CD4-positive, alpha-beta memory T cell (primary cell): Measurements from ENCODE around the gene SMAD6. TPM values are rescaled to one million over a fixed set of nuclear protein-coding genes. Genes with fewer than 3 reads are reported as not detected.

Source experiments
- CTCF ChIA-PET: fragments of 350-600 bp; sonication (Branson Sonifier 250); formaldehyde crosslinking; loops from one replicate; lab custom pipeline; 2021; ENCODE audit warnings: inconsistent platforms; ENCODE audit not compliant: partially characterized antibody; lab: Charles Lee
- POLR2A ChIA-PET: fragments of 350-600 bp; sonication (Branson Sonifier 250); formaldehyde crosslinking; loops from one replicate; lab custom pipeline; 2021; ENCODE audit not compliant: partially characterized antibody; lab: Charles Lee
- DNase-seq, 5 donors: peaks; one replicate each; pipeline versions ENCODE4 v3.0.0 to v3.0.0-alpha.2; 2020 to 2022; ENCODE audit warnings: mixed read lengths in 1 of 5
- H3K27ac ChIP-seq: one replicate; pipeline ENCODE4 v1.7.0; 2013; ENCODE audit warnings: low read depth, low read length
- H3K27me3 ChIP-seq: 2 replicates; pipeline ENCODE4 v1.7.0; 2013; ENCODE audit warnings: mild to moderate bottlenecking, low read length, moderate library complexity; ENCODE audit not compliant: insufficient read depth
- H3K36me3 ChIP-seq: 2 replicates; pipeline ENCODE4 v1.7.0; 2013; ENCODE audit warnings: mild to moderate bottlenecking, low read length, moderate library complexity; ENCODE audit not compliant: insufficient read depth
- H3K4me1 ChIP-seq: 2 replicates; pipeline ENCODE4 v1.7.0; 2013; ENCODE audit warnings: mild to moderate bottlenecking, low read length, moderate library complexity; ENCODE audit not compliant: insufficient read depth
- H3K4me3 ChIP-seq, 2 donors: one replicate each; pipeline ENCODE4 v1.7.0; 2013; ENCODE audit warnings: low read length in 2 of 2, mild to moderate bottlenecking in 1 of 2
- H3K9me3 ChIP-seq, 2 donors: one replicate each; pipeline ENCODE4 v1.7.0; 2013; ENCODE audit warnings: low read length in 2 of 2, control low read depth in 1 of 2; ENCODE audit not compliant: control insufficient read depth in 1 of 2
- H3K27ac Mint-ChIP-seq, 7 donors: one replicate each; pipeline ENCODE4 v1.8.0; 2020 to 2021; ENCODE audit warnings: mixed read lengths in 7 of 7, mild to moderate bottlenecking in 6 of 7, inconsistent platforms in 3 of 7, moderate library complexity in 3 of 7
- H3K27me3 Mint-ChIP-seq, 2 donors: one replicate each; pipeline ENCODE4 v1.8.0; 2020 to 2021; ENCODE audit warnings: mixed read lengths in 2 of 2
- H3K36me3 Mint-ChIP-seq, 2 donors: one replicate each; pipeline ENCODE4 v1.8.0; 2020 to 2021; ENCODE audit warnings: mixed read lengths in 2 of 2, inconsistent platforms in 1 of 2, mild to moderate bottlenecking in 1 of 2
- H3K4me1 Mint-ChIP-seq, 4 donors: one replicate each; pipeline ENCODE4 v1.8.0; 2020 to 2021; ENCODE audit warnings: mixed read lengths in 4 of 4, mild to moderate bottlenecking in 1 of 4
- H3K4me3 Mint-ChIP-seq, 8 donors: one replicate each; pipeline ENCODE4 v1.8.0; 2020 to 2021; ENCODE audit warnings: mixed read lengths in 8 of 8, mild to moderate bottlenecking in 7 of 8, moderate library complexity in 6 of 8, inconsistent platforms in 3 of 8
- H3K9me3 Mint-ChIP-seq, 8 donors: one replicate each; pipeline ENCODE4 v1.8.0; 2020 to 2021; ENCODE audit warnings: mixed read lengths in 8 of 8, mild to moderate bottlenecking in 5 of 8, inconsistent platforms in 3 of 8, moderate library complexity in 1 of 8
- intact Hi-C: fragments of 100-400 bp; cut with micrococcal nuclease; formaldehyde crosslinking; loops from one replicate; pipeline ENCODE4 v1.15.1; 2023
- polyA plus RNA-seq, 2 donors: library from polyadenylated mRNA; unstranded; fragments of 300-500 nt; fragmentation: Illumina TruSeq; gene quantifications; one replicate each; pipeline ENCODE4 v1.2.3, GENCODE V29; 2021
- total RNA-seq, 2 experiments: library from RNA; stranded (reverse); gene quantifications; one replicate each; pipeline ENCODE4 v1.2.3, GENCODE V29; 2021

The SMAD6 gene
- total and polyA plus RNA-seq, 4 experiments from 2014 or later, result 0.09 to 0.11 TPM; not detected in 2

DNA sequence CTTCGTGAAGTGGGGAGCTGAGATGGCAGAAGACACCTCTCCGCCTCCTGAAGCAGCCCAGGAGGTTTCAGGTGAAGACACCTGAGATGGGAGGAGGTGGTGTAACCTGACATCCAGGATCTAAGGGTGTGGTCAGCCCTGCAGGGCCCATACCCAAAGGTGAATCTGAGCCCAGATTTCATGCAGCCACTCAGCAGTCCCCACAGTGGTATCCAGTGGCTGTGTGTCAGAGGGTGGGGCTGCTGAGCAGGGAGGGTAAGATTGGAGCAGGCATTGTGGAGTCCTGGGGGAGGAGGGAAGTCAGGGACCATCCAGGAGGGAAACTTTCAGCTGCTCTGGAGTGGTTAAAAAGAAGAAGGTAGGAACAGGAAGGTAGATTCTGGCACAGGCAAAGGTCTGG is 46.0 kb upstream of the SMAD6 start:
- peak overlapping the region in 1 of 8 donors; percentile 62 for H3K4me3 Mint-ChIP-seq
- POLR2A ChIA-PET, result no interaction called here
- no peak overlapping the region for H3K27ac ChIP-seq

GRCh38 chr15:66657185-66658020 is 44.6 kb upstream of the SMAD6 start:
- no peaks in the 10 kb centered on the region for H3K9me3 ChIP-seq
- no peaks in the 10 kb centered on the region for H3K4me1 ChIP-seq
- no peak overlapping the region for H3K27ac ChIP-seq
- no peak for DNase-seq
- peaks cover 3 to 10% (median 4%) of the 10 kb centered on the region in 4 donors for H3K4me1 Mint-ChIP-seq
- no peaks in the 10 kb centered on the region for H3K36me3 Mint-ChIP-seq
- peaks cover 0 to 2% (median 0%) of the 10 kb centered on the region in 8 donors for H3K9me3 Mint-ChIP-seq
- no peak overlapping the region for H3K27ac Mint-ChIP-seq
- intact Hi-C loops, result no loop called here
- peak overlapping the region in 1 of 8 donors; percentile 42 for H3K4me3 Mint-ChIP-seq
- H3K27me3 ChIP-seq, result no peaks in the 10 kb centered on the region
- POLR2A ChIA-PET, result no interaction called here
- H3K4me3 ChIP-seq, result no peak overlapping the region
- CTCF ChIA-PET, result no interaction called here
- no peaks in the 10 kb centered on the region for H3K36me3 ChIP-seq
- H3K27me3 Mint-ChIP-seq, result peaks cover 11 to 14% of the 10 kb centered on the region in 2 donors

More for the DNA sequence above, 46.0 kb upstream of the SMAD6 start:
- H3K27me3 ChIP-seq, result no peaks in the 10 kb centered on the region
- no peaks in the 10 kb centered on the region for H3K36me3 ChIP-seq
- intact Hi-C loops, result no loop called here
- H3K36me3 Mint-ChIP-seq, result no peaks in the 10 kb centered on the region
- CTCF ChIA-PET, result no interaction called here
- peaks cover 11 to 14% of the 10 kb centered on the region in 2 donors for H3K27me3 Mint-ChIP-seq
- H3K9me3 Mint-ChIP-seq, result peaks cover 0 to 2% (median 0%) of the 10 kb centered on the region in 8 donors
- H3K9me3 ChIP-seq, result no peaks in the 10 kb centered on the region
- H3K4me1 ChIP-seq, result no peaks in the 10 kb centered on the region
- DNase-seq, result no peak
- peak overlapping the region in 1 of 7 donors; percentile 31 for H3K27ac Mint-ChIP-seq
- no peak overlapping the region for H3K4me3 ChIP-seq
- H3K4me1 Mint-ChIP-seq, result peaks cover 3 to 10% (median 4%) of the 10 kb centered on the region in 4 donors

DNA sequence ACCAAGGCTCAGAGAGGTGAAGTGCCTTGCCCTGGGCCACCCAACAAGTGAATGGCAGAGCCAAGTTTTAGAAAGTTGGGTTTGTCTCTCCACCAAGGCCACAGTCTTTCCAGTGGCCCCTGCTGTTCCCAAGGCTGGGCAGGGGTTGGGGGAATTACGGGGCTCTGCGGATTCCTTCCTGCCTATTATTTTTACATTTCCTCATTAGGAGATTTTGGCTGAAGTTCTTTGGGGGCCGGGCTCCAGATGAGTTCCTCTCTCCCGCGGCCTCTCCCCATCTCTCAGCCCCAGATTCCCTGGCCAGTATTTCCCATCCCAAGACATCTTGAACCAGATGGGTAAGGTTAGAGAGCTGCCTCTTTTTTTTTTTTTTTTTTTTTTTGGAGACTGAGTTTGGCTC is 44.0 kb upstream of the SMAD6 start:
- no peak for DNase-seq
- no peaks in the 10 kb centered on the region for H3K9me3 Mint-ChIP-seq
- H3K4me1 ChIP-seq, result no peaks in the 10 kb centered on the region
- intact Hi-C loops, result no loop called here
- no peaks in the 10 kb centered on the region for H3K36me3 ChIP-seq
- ChIA-PET CTCF (no interaction called here), POLR2A (no interaction called here)
- no peak overlapping the region for H3K4me3 Mint-ChIP-seq
- no peak overlapping the region for H3K4me3 ChIP-seq
- H3K27me3 Mint-ChIP-seq, result peaks cover 11 to 14% of the 10 kb centered on the region in 2 donors
- H3K36me3 Mint-ChIP-seq, result no peaks in the 10 kb centered on the region
- no peak overlapping the region for H3K27ac Mint-ChIP-seq
- H3K4me1 Mint-ChIP-seq, result peaks cover 3 to 10% (median 4%) of the 10 kb centered on the region in 4 donors
- H3K27me3 ChIP-seq, result no peaks in the 10 kb centered on the region
- H3K27ac ChIP-seq, result no peak overlapping the region
- no peaks in the 10 kb centered on the region for H3K9me3 ChIP-seq

- no peaks in the 10 kb centered on the region for H3K9me3 Mint-ChIP-seq
- POLR2A ChIA-PET, result no interaction called here
- H3K27me3 Mint-ChIP-seq, result peaks cover 11% of the 10 kb centered on the region in 2 donors
Observed at GRCh38 chr15:66658855-66659254, 43.2 kb upstream of the SMAD6 start.

DNA sequence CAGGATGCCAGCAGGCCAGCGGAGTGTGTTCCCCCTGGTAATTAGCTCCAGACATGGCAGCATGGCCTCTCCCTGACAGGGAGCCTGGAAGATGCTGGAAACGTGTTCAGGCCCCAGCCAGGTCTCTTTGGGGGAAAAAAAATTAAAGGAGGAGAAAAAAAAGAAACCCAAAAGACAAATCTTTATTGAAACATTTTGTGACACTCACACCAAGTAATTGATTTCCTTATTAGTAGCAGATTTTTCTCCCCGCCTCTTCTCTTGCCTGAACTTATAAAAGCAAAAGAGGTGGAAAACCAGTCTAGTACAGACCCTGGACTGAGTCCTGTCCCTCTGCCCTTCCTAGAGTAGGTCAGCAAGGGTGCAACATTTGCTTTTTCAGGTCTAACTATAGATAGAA is 42.7 kb upstream of the SMAD6 start:
- Histone ChIP-seq H3K9me3 (no peaks in the 10 kb centered on the region), H3K36me3 (no peaks in the 10 kb centered on the region), H3K27me3 (no peaks in the 10 kb centered on the region), H3K27ac (no peak overlapping the region), H3K4me1 (no peaks in the 10 kb centered on the region), H3K4me3 (no peak overlapping the region)
- ChIA-PET CTCF (no interaction called here), POLR2A (no interaction called here)
- Mint-ChIP-seq H3K27ac (no peak overlapping the region), H3K9me3 (no peaks in the 10 kb centered on the region), H3K36me3 (no peaks in the 10 kb centered on the region), H3K4me3 (no peak overlapping the region), H3K27me3 (peaks cover 8 to 9% of the 10 kb centered on the region in 2 donors), H3K4me1 (peaks cover 0 to 10% (median 2%) of the 10 kb centered on the region in 4 donors)
- intact Hi-C loops, result no loop called here
- no peak for DNase-seq

More at GRCh38 chr15:66658855-66659254, 43.2 kb upstream of the SMAD6 start:
- H3K27ac ChIP-seq, result no peak overlapping the region
- Mint-ChIP-seq H3K4me3 (no peak overlapping the region), H3K27ac (peak overlapping the region in 1 of 7 donors; percentile 1), H3K36me3 (no peaks in the 10 kb centered on the region), H3K4me1 (peaks cover 3 to 10% (median 3%) of the 10 kb centered on the region in 4 donors)
- DNase-seq, result no peak
- no peaks in the 10 kb centered on the region for H3K4me1 ChIP-seq
- CTCF ChIA-PET, result no interaction called here
- no peak overlapping the region for H3K4me3 ChIP-seq
- no peaks in the 10 kb centered on the region for H3K9me3 ChIP-seq
- intact Hi-C loops, result no loop called here
- no peaks in the 10 kb centered on the region for H3K36me3 ChIP-seq
- H3K27me3 ChIP-seq, result no peaks in the 10 kb centered on the region

DNA sequence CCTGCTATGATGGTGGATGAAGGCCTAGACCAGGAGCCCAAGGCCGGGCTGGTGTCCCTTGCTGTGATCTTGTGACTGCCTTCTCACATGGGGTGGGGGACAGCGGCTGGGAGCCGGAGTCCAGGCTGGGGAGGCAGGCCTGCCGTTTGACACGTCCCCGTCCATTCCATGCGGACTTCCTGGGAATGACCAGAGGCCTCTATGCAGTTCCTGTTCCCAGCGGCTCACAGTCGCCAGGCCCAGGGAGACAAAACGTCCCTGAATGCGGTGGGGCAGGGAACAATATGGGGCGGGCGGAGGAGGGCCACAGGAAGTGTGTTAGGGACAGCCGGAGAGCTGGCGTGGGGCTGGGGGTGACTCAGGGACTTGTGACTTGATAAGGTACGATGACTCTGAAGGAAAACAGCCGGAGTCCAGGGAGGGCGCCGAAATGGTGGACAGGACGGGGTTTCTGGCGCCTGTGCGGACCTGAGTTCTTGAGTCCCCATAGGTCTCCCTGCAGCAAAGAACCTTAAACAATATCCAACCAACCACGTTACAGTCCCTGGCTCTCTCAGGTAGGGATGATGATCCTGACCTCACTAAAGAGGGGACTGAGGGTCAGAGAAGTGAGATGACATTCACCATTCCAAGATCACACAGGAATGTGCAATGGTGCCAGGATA is 40.5 kb upstream of the SMAD6 start:
- no peaks in the 10 kb centered on the region for H3K27me3 ChIP-seq
- Mint-ChIP-seq H3K27me3 (peaks cover 6 to 7% of the 10 kb centered on the region in 2 donors), H3K9me3 (peaks cover 0 to 2% (median 0%) of the 10 kb centered on the region in 8 donors), H3K27ac (no peak overlapping the region), H3K4me1 (no peaks in the 10 kb centered on the region), H3K4me3 (no peak overlapping the region), H3K36me3 (no peaks in the 10 kb centered on the region)
- no peaks in the 10 kb centered on the region for H3K4me1 ChIP-seq
- ChIA-PET POLR2A (no interaction called here), CTCF (no interaction called here)
- no peaks in the 10 kb centered on the region for H3K9me3 ChIP-seq
- H3K36me3 ChIP-seq, result no peaks in the 10 kb centered on the region
- no peak for DNase-seq
- intact Hi-C loops, result no loop called here
- no peak overlapping the region for H3K27ac ChIP-seq
- H3K4me3 ChIP-seq, result no peak overlapping the region

DNA sequence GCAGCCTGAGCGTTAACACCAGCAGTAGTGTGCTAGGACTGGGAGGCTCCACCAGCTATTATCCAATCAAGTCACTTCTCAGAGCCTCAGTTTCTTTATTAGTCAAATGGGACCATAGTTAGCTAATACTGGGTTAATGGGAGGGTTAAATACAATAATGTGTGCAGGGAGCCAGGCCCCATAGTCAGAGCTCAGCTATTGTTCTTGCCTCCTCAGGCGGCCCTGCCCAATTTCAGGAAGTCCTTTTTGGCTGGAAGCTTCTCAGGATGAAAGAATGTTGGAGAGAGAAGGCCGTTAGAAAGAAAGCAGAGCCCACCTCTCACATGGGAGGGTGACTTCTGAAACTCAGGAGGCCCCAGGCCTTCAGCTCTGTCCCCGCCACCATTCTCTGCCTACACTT is 39.5 kb upstream of the SMAD6 start:
- CTCF ChIA-PET, result no interaction called here
- H3K27me3 ChIP-seq, result no peaks in the 10 kb centered on the region
- Mint-ChIP-seq H3K27me3 (peaks cover 4% of the 10 kb centered on the region in 2 donors), H3K9me3 (peaks cover 0 to 3% (median 0%) of the 10 kb centered on the region in 8 donors), H3K27ac (no peak overlapping the region), H3K4me1 (no peaks in the 10 kb centered on the region), H3K36me3 (no peaks in the 10 kb centered on the region), H3K4me3 (no peak overlapping the region)
- no peak overlapping the region for H3K27ac ChIP-seq
- H3K4me1 ChIP-seq, result no peaks in the 10 kb centered on the region
- H3K36me3 ChIP-seq, result no peaks in the 10 kb centered on the region
- POLR2A ChIA-PET, result no interaction called here
- intact Hi-C loops, result no loop called here
- no peaks in the 10 kb centered on the region for H3K9me3 ChIP-seq
- DNase-seq, result no peak
- no peak overlapping the region for H3K4me3 ChIP-seq
